ENCODE data around the gene NEAT1.
A peak's percentile ranks its signal among the peaks of the same experiment; 100 is the strongest.
"Not testable (repeated sequence)": the region's sequence is repeated elsewhere in the genome, so short reads cannot be mapped to it uniquely, and the experiment has no call there.

Gene NEAT1

DNA sequence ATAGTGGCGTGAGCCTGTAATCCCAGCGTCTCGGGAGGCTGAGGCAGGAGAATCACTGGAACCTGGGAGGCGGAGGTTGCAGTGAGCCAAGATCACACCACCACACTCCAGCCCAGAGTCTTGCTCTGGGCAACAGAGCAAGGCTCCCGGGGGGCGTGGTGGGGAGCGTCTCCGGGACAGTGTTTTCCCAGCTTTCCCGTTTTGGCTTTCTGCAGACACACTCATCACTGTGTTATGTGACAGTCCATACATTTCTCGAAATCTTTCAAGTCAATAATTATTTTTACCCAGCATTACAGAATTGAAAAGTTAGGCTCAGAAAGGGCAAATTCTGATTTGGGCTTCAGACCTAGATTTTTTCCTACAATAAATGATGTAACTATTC is 31.7 kb downstream of the NEAT1 start:
- DNase-seq: no peak

GRCh38 chr11:65454696-65455456 is 32.3 kb downstream of the NEAT1 start:
- DNase-seq: peak; percentile 74

DNA sequence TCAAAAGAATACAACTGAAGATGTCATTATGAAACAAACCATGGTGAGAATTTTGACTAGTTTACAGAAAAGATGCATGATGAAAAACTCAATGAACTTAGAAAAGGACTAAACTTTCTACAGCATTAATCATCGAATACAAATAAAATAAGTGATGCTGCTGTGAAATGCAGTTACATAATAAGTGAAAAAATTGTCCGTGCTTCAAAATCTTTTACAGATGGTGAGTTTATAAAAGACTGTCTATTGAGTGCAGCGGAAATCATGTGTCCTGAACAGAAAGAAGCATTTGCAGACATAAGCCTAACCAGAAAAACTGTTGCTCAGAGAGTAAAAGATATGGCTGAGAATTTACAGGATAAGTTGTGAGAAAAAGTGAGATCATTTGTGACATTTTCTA is 33.8 kb downstream of the NEAT1 start:
- DNase-seq: no peak

GRCh38 chr11:65459552-65459951 is 37.0 kb downstream of the NEAT1 start:
- no peak for DNase-seq

DNA sequence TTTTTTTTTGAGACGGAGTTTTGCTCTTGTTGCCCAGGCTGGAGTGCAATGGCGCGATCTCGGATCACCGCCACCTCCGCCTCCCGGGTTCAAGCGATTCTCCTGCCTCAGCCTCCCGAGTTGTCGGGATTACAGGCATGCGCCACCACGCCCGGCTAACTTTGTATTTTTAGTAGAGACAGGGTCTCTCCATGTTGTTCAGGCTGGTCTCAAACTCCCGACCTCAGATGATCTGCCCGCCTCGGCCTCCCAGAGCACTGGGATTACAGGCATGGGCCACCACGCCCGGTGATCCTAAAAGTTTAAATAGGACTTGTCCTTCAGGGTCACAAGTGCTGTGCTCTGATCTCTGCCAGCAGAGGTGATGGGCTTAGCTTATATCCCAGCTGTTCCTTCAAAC is 42.9 kb downstream of the NEAT1 start:
- not testable (repeated sequence) for DNase-seq

DNA sequence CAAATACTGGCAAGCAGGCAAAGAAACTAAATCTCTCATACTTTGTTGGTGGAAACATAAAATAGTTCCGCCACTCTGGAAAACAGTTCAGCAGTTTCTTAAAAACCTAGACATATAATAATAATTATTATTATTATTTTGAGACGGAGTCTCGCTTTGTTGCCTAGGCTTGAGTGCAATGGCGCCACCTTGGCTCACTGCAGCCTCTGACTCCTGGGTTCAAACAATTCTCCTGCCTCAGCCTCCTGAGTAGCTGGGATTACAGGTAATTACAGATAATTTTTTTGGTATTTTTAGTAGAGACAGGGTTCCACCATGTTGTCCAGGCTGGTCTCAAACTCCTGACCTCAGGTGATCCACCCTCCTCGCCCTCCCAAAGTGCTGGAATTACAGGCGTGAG is 44.7 kb downstream of the NEAT1 start:
- not testable (repeated sequence) for DNase-seq

DNA sequence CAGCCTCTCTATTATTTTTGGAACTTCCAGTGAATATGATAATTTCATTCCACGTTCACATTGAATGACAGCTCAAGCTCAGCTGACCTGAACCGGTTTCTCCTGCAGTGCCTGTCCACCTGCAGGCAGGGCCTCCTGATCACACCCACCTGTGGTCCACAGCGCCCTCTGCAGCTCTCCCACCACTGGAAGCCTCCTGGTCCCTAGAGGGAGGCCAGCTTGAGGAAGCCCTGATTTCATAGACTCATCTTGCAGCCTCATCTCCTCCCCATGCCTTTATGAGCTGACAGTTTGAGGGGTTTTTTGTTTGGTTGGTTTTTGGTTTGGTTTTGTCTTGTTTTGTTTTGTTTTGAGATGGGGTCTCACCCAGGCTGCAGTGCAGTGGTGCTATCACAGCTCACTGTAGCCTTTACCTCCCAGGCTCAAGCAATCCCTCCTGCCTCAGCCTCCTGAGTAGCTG is 46.3 kb downstream of the NEAT1 start:
- peak; percentile 44 for DNase-seq

- no peak for DNase-seq
Measured at GRCh38 chr11:65470433-65471049, 47.9 kb downstream of the NEAT1 start.

DNA sequence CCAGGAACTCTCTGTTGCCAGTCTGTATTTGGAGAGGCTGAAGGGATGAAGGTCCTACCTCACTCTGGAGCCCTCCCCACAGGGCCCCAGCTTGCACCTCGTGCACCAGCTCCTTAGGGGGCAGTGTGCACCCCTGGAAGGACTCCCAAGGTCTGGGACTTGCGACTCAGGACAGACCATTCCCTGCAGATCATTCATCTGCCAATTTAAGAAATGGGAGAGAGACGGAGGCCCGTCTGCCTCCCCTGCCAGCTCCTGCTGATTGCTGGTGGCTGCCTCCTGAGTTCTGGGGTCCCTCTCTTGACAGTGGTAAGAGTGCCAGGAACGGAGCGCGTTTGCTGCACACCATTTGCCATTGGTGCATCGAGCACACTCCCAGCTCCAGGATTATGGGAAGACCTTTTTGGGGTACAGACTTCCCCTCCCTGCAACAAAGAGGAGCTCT is 48.9 kb downstream of the NEAT1 start:
- DNase-seq: no peak

GRCh38 chr11:65472588-65473277 is 50.1 kb downstream of the NEAT1 start:
- not testable (repeated sequence) for DNase-seq

GRCh38 chr11:65473278-65473860 is 50.8 kb downstream of the NEAT1 start:
- DNase-seq: no peak

DNA sequence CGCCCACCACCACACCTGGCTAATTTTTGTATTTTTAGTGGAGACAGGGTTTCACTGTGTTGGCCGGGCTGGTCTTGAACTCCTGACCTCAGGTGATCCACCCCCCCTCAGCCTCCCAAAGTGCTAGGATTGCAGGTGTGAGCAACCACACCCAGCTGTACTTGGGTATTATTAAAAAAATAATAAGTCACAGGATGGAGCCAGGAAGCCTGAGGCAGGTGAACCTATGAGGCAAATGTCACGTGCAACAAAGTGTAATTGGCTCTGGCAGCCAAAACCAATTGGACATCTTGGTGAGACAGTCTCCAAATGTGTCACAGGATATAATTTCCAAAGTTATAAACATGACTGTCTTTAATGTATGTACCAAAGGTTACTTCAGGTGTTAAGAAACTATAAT is 52.3 kb downstream of the NEAT1 start:
- DNase-seq: no peak

DNA sequence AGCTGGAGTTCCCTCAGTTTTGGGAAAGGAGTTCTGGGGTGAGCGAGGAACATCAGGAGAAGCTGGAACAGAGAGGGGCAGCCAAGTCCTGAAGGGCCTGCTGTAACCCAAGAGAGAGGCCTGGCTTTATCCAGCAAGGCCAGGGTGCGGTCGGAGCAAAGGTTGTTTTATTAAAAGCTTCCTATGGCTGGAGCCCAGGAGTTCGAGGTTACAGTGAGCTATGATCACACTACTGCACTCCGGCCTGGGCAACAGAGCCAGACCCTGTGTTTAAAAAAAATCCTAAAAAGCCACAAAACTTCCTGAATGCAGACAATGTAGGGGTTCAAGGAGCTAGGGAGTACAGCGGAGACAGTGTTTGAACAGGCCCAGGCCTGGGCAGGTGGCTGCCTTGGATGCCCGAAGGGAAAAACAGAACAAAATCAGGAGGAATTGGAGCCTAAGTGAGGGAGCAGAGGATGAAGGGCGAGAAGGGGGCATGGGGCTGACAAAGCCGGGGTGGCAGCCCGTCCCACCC is 54.1 kb downstream of the NEAT1 start:
- no peak for DNase-seq

- peak; percentile 86 for DNase-seq
Measured at GRCh38 chr11:65477149-65477965, 54.8 kb downstream of the NEAT1 start.

GRCh38 chr11:65478388-65479183 is 56.0 kb downstream of the NEAT1 start:
- DNase-seq: no peak

GRCh38 chr11:65479184-65480145 is 56.9 kb downstream of the NEAT1 start:
- no peak for DNase-seq

GRCh38 chr11:65482306-65482850 is 59.8 kb downstream of the NEAT1 start:
- DNase-seq: no peak

GRCh38 chr11:65485920-65486219 is 63.3 kb downstream of the NEAT1 start:
- no peak for DNase-seq

- DNase-seq: no peak
Measured at GRCh38 chr11:65486570-65487466, 64.2 kb downstream of the NEAT1 start.
